ENCODE data around the gene VSIG2. TPM values are rescaled to one million over a fixed set of nuclear protein-coding genes. Genes with fewer than 3 reads are reported as not detected.

The VSIG2 gene
- total RNA-seq, 1 donor from 2014 or later = not detected

GRCh38 chr11:124751391-124751740 lies 689 bp downstream of the VSIG2 start:
- Histone ChIP-seq H3K4me1 (ENCODE audit: control insufficient read depth in 3 of 3, insufficient read depth in 3 of 3, low read length in 3 of 3) (peaks cover 16 to 30% (median 20%) of the 10 kb centered on the region in 3 donors), H3K9me3 (ENCODE audit: control insufficient read depth in 3 of 3, low read length in 3 of 3) (no peaks in the 10 kb centered on the region), H3K9ac (ENCODE audit: low read depth in 1 of 3, low read length in 3 of 3) (no peak overlapping the region), H3K36me3 (ENCODE audit: control insufficient read depth in 3 of 3, insufficient read depth in 3 of 3, low read length in 3 of 3) (peaks cover 0 to 8% (median 4%) of the 10 kb centered on the region in 3 donors), H3K4me3 (ENCODE audit: low read length in 3 of 3) (no peak overlapping the region), H3K27ac (ENCODE audit: low read depth, low read length) (no peak overlapping the region), H3K27me3 (ENCODE audit: control insufficient read depth in 3 of 3, insufficient read depth in 3 of 3, low read length in 3 of 3) (peaks cover 34 to 48% (median 44%) of the 10 kb centered on the region in 3 donors)

DNA sequence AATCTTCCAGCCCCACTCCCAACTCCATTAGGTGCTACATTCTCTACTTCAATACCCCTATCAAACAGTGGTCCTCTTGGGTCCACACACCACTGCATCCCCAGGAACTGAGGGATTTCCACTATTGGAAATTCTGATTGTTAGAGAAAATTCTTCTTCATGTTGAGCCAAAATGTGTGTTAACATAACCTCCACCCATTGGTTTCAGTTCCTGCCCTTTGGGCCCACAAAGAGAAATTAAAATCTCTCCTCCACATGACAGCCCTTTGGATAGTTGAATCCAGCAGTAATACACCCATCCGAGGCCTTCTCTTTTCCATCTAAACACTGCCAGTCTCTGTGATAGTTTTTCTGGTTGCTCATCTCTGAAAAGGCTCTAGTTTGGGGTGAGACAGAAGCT lies 2.1 kb downstream of the VSIG2 start:
- H3K4me3 ChIP-seq (ENCODE audit: low read length in 3 of 3) = no peak overlapping the region
- no peak overlapping the region for H3K9ac ChIP-seq (ENCODE audit: low read depth in 1 of 3, low read length in 3 of 3)
- peaks cover 42 to 56% (median 51%) of the 10 kb centered on the region in 3 donors for H3K27me3 ChIP-seq (ENCODE audit: control insufficient read depth in 3 of 3, insufficient read depth in 3 of 3, low read length in 3 of 3)
- no peaks in the 10 kb centered on the region for H3K9me3 ChIP-seq (ENCODE audit: control insufficient read depth in 3 of 3, low read length in 3 of 3)
- peaks cover 20 to 34% (median 22%) of the 10 kb centered on the region in 3 donors for H3K4me1 ChIP-seq (ENCODE audit: control insufficient read depth in 3 of 3, insufficient read depth in 3 of 3, low read length in 3 of 3)
- H3K27ac ChIP-seq (ENCODE audit: low read depth, low read length) = no peak overlapping the region
- peaks cover 0 to 5% (median 4%) of the 10 kb centered on the region in 3 donors for H3K36me3 ChIP-seq (ENCODE audit: control insufficient read depth in 3 of 3, insufficient read depth in 3 of 3, low read length in 3 of 3)

DNA sequence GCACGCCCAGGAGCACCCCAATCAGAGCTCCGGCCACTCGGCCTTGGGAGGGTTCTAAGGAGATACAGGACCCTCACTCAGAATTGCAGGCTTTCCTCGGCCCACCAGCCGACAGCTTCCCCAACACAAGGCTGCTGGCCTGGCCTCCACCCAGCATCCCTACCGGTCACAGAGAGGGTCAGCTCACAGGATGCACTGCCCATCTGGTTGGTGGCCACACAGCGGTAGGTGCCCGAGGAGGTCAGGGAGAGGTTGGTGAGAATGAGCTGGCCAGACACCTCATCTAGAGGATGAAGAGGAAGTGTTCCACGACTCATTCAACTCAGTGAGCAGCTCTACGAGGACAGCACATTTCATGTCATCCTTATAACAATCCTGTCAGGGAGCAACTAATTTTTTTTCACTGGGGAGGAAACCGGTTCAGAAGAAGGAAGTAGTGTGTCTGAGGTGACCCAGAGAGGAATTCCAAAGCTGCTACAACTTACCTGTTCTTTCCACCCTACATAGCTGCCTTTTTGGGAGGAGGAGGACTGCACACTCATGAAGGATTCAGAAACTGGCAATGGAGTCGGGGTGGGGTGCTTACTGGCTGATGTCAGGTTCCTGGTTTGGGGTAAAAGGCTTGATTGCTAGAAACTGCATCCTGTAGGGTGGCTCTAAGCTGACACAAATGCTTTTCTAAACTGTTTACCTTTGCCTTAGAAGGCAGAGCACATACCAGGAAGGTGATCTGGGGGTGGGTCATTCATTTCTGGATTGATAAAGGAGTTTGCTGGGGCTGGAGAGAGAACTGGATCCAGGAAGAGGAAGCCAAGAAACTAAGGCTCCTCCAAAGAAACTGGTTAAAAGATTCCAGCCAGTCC lies 3.3 kb downstream of the VSIG2 start:
- H3K27ac ChIP-seq (ENCODE audit: low read depth, low read length) = no peak overlapping the region

GRCh38 chr11:124748100-124748418 lies 4.0 kb downstream of the VSIG2 start:
- H3K4me1 ChIP-seq (ENCODE audit: control insufficient read depth in 3 of 3, insufficient read depth in 3 of 3, low read length in 3 of 3) = peaks cover 20 to 23% (median 22%) of the 10 kb centered on the region in 3 donors
- no peak overlapping the region for H3K9ac ChIP-seq (ENCODE audit: low read depth in 1 of 3, low read length in 3 of 3)
- no peaks in the 10 kb centered on the region for H3K9me3 ChIP-seq (ENCODE audit: control insufficient read depth in 3 of 3, low read length in 3 of 3)
- H3K27me3 ChIP-seq (ENCODE audit: control insufficient read depth in 3 of 3, insufficient read depth in 3 of 3, low read length in 3 of 3) = peaks cover 42 to 69% (median 58%) of the 10 kb centered on the region in 3 donors
- H3K27ac ChIP-seq (ENCODE audit: low read depth, low read length) = no peak overlapping the region
- H3K4me3 ChIP-seq (ENCODE audit: low read length in 3 of 3) = no peak overlapping the region
- H3K36me3 ChIP-seq (ENCODE audit: control insufficient read depth in 3 of 3, insufficient read depth in 3 of 3, low read length in 3 of 3) = no peaks in the 10 kb centered on the region

More for the DNA sequence above, 3.3 kb downstream of the VSIG2 start:
- Histone ChIP-seq H3K4me1 (ENCODE audit: control insufficient read depth in 3 of 3, insufficient read depth in 3 of 3, low read length in 3 of 3) (peaks cover 20 to 27% (median 22%) of the 10 kb centered on the region in 3 donors), H3K9ac (ENCODE audit: low read depth in 1 of 3, low read length in 3 of 3) (no peak overlapping the region), H3K4me3 (ENCODE audit: low read length in 3 of 3) (no peak overlapping the region), H3K9me3 (ENCODE audit: control insufficient read depth in 3 of 3, low read length in 3 of 3) (no peaks in the 10 kb centered on the region), H3K27me3 (ENCODE audit: control insufficient read depth in 3 of 3, insufficient read depth in 3 of 3, low read length in 3 of 3) (peaks cover 42 to 63% (median 56%) of the 10 kb centered on the region in 3 donors), H3K36me3 (ENCODE audit: control insufficient read depth in 3 of 3, insufficient read depth in 3 of 3, low read length in 3 of 3) (no peaks in the 10 kb centered on the region)

DNA sequence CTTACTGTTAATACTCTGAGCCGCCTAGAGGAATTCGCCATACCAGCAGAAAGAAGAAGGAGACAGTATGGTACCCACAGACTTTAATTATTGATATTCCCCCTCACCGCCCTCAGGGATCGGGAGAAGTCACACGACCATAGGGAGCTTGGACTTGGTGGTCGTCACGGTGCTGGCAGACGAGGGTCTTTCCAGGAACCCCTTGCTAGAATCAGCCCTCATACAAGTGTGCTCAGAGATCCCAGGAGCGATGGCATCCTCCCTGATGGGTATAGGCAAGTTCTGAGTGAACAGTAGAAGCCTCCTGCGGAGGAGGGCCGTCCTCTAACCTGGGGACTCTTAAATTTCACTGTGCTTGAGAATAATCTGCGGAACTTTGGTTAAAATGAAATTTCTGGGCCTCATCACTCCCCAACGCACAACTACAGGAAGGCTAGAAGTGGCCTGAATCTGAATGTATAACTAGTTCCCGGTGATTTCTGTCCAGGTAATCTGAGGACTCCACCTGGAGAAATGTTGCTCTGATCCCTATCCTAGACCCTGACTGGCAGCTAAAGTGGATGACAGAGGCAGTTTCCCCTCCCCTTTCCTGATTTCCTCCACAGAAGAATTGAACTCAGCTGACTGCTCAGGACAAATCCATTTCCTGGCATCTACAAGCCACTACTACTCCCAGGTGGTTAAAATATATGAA lies 4.5 kb downstream of the VSIG2 start:
- peaks cover 46 to 71% (median 63%) of the 10 kb centered on the region in 3 donors for H3K27me3 ChIP-seq (ENCODE audit: control insufficient read depth in 3 of 3, insufficient read depth in 3 of 3, low read length in 3 of 3)
- H3K4me3 ChIP-seq (ENCODE audit: low read length in 3 of 3) = no peak overlapping the region
- no peaks in the 10 kb centered on the region for H3K36me3 ChIP-seq (ENCODE audit: control insufficient read depth in 3 of 3, insufficient read depth in 3 of 3, low read length in 3 of 3)
- no peaks in the 10 kb centered on the region for H3K9me3 ChIP-seq (ENCODE audit: control insufficient read depth in 3 of 3, low read length in 3 of 3)
- H3K4me1 ChIP-seq (ENCODE audit: control insufficient read depth in 3 of 3, insufficient read depth in 3 of 3, low read length in 3 of 3) = peaks cover 20 to 23% (median 22%) of the 10 kb centered on the region in 3 donors
- H3K9ac ChIP-seq (ENCODE audit: low read depth in 1 of 3, low read length in 3 of 3) = no peak overlapping the region
- H3K27ac ChIP-seq (ENCODE audit: low read depth, low read length) = no peak overlapping the region

- H3K27ac ChIP-seq (ENCODE audit: low read depth, low read length) = no peak overlapping the region
Measured at GRCh38 chr11:124746621-124747243, 5.3 kb downstream of the VSIG2 start.

GRCh38 chr11:124745835-124746620 lies 6.0 kb downstream of the VSIG2 start:
- peaks cover 20 to 22% (median 21%) of the 10 kb centered on the region in 3 donors for H3K4me1 ChIP-seq (ENCODE audit: control insufficient read depth in 3 of 3, insufficient read depth in 3 of 3, low read length in 3 of 3)
- peak overlapping the region; percentile 62 to 79 (median 73) for H3K9ac ChIP-seq (ENCODE audit: low read depth in 1 of 3, low read length in 3 of 3)
- H3K36me3 ChIP-seq (ENCODE audit: control insufficient read depth in 3 of 3, insufficient read depth in 3 of 3, low read length in 3 of 3) = no peaks in the 10 kb centered on the region
- H3K27me3 ChIP-seq (ENCODE audit: control insufficient read depth in 3 of 3, insufficient read depth in 3 of 3, low read length in 3 of 3) = peaks cover 49 to 69% (median 63%) of the 10 kb centered on the region in 3 donors
- H3K4me3 ChIP-seq (ENCODE audit: low read length in 3 of 3) = peak overlapping the region; percentile 82 to 83 (median 83)
- no peak overlapping the region for H3K27ac ChIP-seq (ENCODE audit: low read depth, low read length)
- H3K9me3 ChIP-seq (ENCODE audit: control insufficient read depth in 3 of 3, low read length in 3 of 3) = no peaks in the 10 kb centered on the region

More at GRCh38 chr11:124746621-124747243, 5.3 kb downstream of the VSIG2 start:
- Histone ChIP-seq H3K4me1 (ENCODE audit: control insufficient read depth in 3 of 3, insufficient read depth in 3 of 3, low read length in 3 of 3) (peaks cover 20 to 23% (median 22%) of the 10 kb centered on the region in 3 donors), H3K9me3 (ENCODE audit: control insufficient read depth in 3 of 3, low read length in 3 of 3) (no peaks in the 10 kb centered on the region), H3K4me3 (ENCODE audit: low read length in 3 of 3) (peak overlapping the region; percentile 82 to 83 (median 83)), H3K27me3 (ENCODE audit: control insufficient read depth in 3 of 3, insufficient read depth in 3 of 3, low read length in 3 of 3) (peaks cover 50 to 69% (median 65%) of the 10 kb centered on the region in 3 donors), H3K36me3 (ENCODE audit: control insufficient read depth in 3 of 3, insufficient read depth in 3 of 3, low read length in 3 of 3) (no peaks in the 10 kb centered on the region), H3K9ac (ENCODE audit: low read depth in 1 of 3, low read length in 3 of 3) (peak overlapping the region; percentile 62 to 79 (median 73))

DNA sequence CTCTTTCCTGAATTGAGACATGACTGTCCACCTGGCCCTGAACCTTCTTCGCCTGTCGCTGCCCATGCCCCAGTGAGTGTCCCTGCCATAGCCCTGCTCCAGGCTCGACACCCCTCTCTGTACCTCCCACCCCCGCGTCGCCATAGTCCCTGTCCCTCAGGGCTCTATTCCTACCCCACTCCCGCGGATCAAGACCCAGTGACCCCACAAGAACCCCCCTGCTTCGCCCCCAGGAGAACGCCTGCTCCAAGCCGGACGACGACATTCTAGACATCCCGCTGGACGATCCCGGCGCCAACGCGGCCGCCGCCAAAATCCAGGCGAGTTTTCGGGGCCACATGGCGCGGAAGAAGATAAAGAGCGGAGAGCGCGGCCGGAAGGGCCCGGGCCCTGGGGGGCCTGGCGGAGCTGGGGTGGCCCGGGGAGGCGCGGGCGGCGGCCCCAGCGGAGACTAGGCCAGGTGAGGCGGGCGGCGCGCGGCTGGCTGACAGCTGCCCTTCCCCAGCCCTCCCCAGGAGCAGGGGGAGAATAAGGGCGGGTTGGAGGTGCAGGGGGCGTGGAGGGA lies 6.7 kb downstream of the VSIG2 start:
- no peaks in the 10 kb centered on the region for H3K36me3 ChIP-seq (ENCODE audit: control insufficient read depth in 3 of 3, insufficient read depth in 3 of 3, low read length in 3 of 3)
- no peak overlapping the region for H3K27ac ChIP-seq (ENCODE audit: low read depth, low read length)
- H3K9me3 ChIP-seq (ENCODE audit: control insufficient read depth in 3 of 3, low read length in 3 of 3) = no peaks in the 10 kb centered on the region
- peak overlapping the region in 1 of 3 donors; percentile 13 for H3K4me3 ChIP-seq (ENCODE audit: low read length in 3 of 3)
- peaks cover 24 to 26% (median 24%) of the 10 kb centered on the region in 3 donors for H3K4me1 ChIP-seq (ENCODE audit: control insufficient read depth in 3 of 3, insufficient read depth in 3 of 3, low read length in 3 of 3)
- H3K27me3 ChIP-seq (ENCODE audit: control insufficient read depth in 3 of 3, insufficient read depth in 3 of 3, low read length in 3 of 3) = peaks cover 46 to 70% (median 63%) of the 10 kb centered on the region in 3 donors
- no peak overlapping the region for H3K9ac ChIP-seq (ENCODE audit: low read depth in 1 of 3, low read length in 3 of 3)

GRCh38 chr11:124743050-124743449 lies 9.0 kb downstream of the VSIG2 start:
- H3K36me3 ChIP-seq (ENCODE audit: control insufficient read depth in 3 of 3, insufficient read depth in 3 of 3, low read length in 3 of 3) = no peaks in the 10 kb centered on the region
- H3K27ac ChIP-seq (ENCODE audit: low read depth, low read length) = no peak overlapping the region
- no peak overlapping the region for H3K4me3 ChIP-seq (ENCODE audit: low read length in 3 of 3)
- peaks cover 24 to 27% (median 27%) of the 10 kb centered on the region in 3 donors for H3K4me1 ChIP-seq (ENCODE audit: control insufficient read depth in 3 of 3, insufficient read depth in 3 of 3, low read length in 3 of 3)
- peaks cover 43 to 78% (median 54%) of the 10 kb centered on the region in 3 donors for H3K27me3 ChIP-seq (ENCODE audit: control insufficient read depth in 3 of 3, insufficient read depth in 3 of 3, low read length in 3 of 3)
- no peaks in the 10 kb centered on the region for H3K9me3 ChIP-seq (ENCODE audit: control insufficient read depth in 3 of 3, low read length in 3 of 3)
- H3K9ac ChIP-seq (ENCODE audit: low read depth in 1 of 3, low read length in 3 of 3) = no peak overlapping the region
